ENCODE data around the gene CRADD. TPM values are rescaled to one million over a fixed set of nuclear protein-coding genes. Genes with fewer than 3 reads are reported as not detected.
A peak's percentile ranks its signal among the peaks of the same experiment; 100 is the strongest.

CRADD gene
- total and polyA plus RNA-seq, 8 donors = 8.4 to 21.4 (median 10.3) TPM

DNA sequence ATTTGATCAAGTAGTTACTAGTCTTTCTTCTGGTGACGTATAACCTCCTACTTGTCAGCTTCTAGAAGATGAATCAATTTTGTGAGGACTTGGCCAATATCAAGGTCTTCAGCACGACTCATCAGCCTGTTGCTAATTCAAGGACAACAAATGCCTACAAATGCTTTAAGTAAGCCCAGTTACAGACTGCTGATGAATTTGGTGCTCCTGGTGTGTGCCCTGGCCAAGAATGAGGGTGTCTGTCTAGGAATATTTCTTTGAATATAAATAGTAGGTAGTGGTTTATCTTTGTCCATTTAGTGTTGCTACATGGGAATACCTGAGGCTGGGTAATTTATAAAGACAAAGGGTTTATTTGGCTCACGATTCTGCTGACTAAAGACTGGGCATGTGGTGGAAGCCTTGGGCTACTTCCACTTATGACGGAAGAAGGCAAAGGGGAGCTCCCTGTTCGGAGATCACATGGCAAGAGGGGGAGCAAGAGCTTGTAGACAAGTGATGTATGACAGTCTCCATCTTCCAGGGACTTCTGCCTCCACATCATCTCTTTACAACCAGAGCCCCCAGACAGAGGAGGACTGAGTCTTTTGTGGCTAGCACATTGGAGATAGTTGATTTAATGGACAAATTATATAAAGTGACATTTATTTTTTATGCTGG is 180.2 kb downstream of the CRADD start:
- TF ChIP-seq CTCF (IDR thresholded peaks at IDR 0.05) = no peak
- Histone ChIP-seq H3K4me3 (no peak overlapping the region), H3K9me3 (no peaks in the 10 kb centered on the region), H3K36me3 (no peaks in the 10 kb centered on the region), H3K27ac (no peak overlapping the region), H3K4me1 (no peaks in the 10 kb centered on the region), H3K27me3 (no peaks in the 10 kb centered on the region)
- intact Hi-C loops (cut with DNase I) = no loop called here
- DNase-seq (peak in 2 of 4 donors; percentile 29 to 45), ATAC-seq (peak; percentile 21)

- Histone ChIP-seq H3K36me3 (no peaks in the 10 kb centered on the region), H3K4me1 (no peaks in the 10 kb centered on the region), H3K27me3 (no peaks in the 10 kb centered on the region), H3K4me3 (no peak overlapping the region), H3K9me3 (no peaks in the 10 kb centered on the region), H3K27ac (no peak overlapping the region)
- ATAC-seq = peak; percentile 21
- intact Hi-C loops (cut with DNase I) = no loop called here
- DNase-seq = peak in 2 of 4 donors; percentile 65 to 82
- no peak for TF ChIP-seq CTCF (IDR thresholded peaks at IDR 0.05)
These were observed 180.8 kb downstream of the CRADD start for GRCh38 chr12:93857991-93858447.

- Histone ChIP-seq H3K36me3 (no peaks in the 10 kb centered on the region), H3K4me3 (no peak overlapping the region), H3K9me3 (peaks cover 0 to 17% of the 10 kb centered on the region in 2 donors), H3K27ac (no peak overlapping the region), H3K4me1 (no peaks in the 10 kb centered on the region), H3K27me3 (no peaks in the 10 kb centered on the region)
- ATAC-seq (no peak), DNase-seq (no peak)
- no peak for TF ChIP-seq CTCF (IDR thresholded peaks at IDR 0.05)
- intact Hi-C loops (cut with DNase I) = no loop called here
These were observed 183.6 kb downstream of the CRADD start for GRCh38 chr12:93860668-93861373.

GRCh38 chr12:93862424-93862823 is 185.2 kb downstream of the CRADD start:
- intact Hi-C loops (cut with DNase I) = no loop called here
- Histone ChIP-seq H3K4me3 (no peak overlapping the region), H3K9me3 (peaks cover 0 to 31% of the 10 kb centered on the region in 2 donors), H3K27me3 (no peaks in the 10 kb centered on the region), H3K4me1 (no peaks in the 10 kb centered on the region), H3K27ac (no peak overlapping the region), H3K36me3 (no peaks in the 10 kb centered on the region)
- no peak for ATAC-seq
- TF ChIP-seq CTCF (IDR thresholded peaks at IDR 0.05) = no peak
- DNase-seq = no peak

DNA sequence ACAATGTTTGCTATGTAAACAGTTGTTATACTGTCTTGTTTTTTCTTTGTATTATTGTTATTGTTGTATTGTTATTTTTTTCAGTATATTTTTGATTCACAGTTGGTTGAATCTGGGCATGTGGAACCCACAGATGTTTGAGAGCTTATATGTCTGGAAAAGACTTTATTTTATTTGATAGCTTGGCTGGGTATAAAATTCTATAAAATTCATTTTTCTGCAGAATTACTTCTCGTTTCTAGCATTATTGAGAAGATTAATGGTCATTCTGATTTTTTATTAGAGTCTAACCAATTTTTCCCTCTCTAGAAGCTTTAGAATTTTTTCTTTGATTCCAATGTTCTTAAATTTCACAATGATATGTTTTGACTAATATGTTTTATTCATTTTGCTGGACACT is 188.6 kb downstream of the CRADD start:
- H3K27me3 ChIP-seq = no peaks in the 10 kb centered on the region
- DNase-seq (no peak), ATAC-seq (no peak)
- H3K4me3 ChIP-seq = no peak overlapping the region
- TF ChIP-seq CTCF (IDR thresholded peaks at IDR 0.05) = no peak
- no peak overlapping the region for H3K27ac ChIP-seq
- H3K36me3 ChIP-seq = no peaks in the 10 kb centered on the region
- intact Hi-C loops (cut with DNase I) = no loop called here
- peaks cover 0 to 58% of the 10 kb centered on the region in 2 donors for H3K9me3 ChIP-seq
- H3K4me1 ChIP-seq = no peaks in the 10 kb centered on the region

All from left lung (tissue), 10 donors.